Neural cell (in vitro differentiated cells): ENCODE results near the gene PYGM. TPM values are rescaled to one million over a fixed set of nuclear protein-coding genes. Genes with fewer than 3 reads are reported as not detected.
A peak's percentile ranks its signal among the peaks of the same experiment; 100 is the strongest.

Source experiments
- H2AFZ ChIP-seq: fragments of 200-600, 300-800 bp; sonication (generic), shearing (Covaris generic); 2 replicates; pipeline ENCODE4 v1.6.0; 2014; ENCODE audit warnings: low read depth, mild to moderate bottlenecking, antibody characterized with exemption, low read length, moderate library complexity
- H3F3A ChIP-seq: fragments of 200-600 bp; shearing (Covaris generic); 2 replicates; pipeline ENCODE4 v1.6.1; 2016; ENCODE audit warnings: mild to moderate bottlenecking, moderate library complexity, mixed read lengths, antibody characterized with exemption, low read length; ENCODE audit not compliant: insufficient read depth, poor library complexity, severe bottlenecking
- H3K27ac ChIP-seq: fragments of 200-600, 300-800 bp; sonication (generic), shearing (Covaris generic); 2 replicates; pipeline ENCODE4 v1.5.1; 2014; ENCODE audit warnings: mild to moderate bottlenecking, low read length, moderate library complexity
- H3K27me3 ChIP-seq: fragments of 300-800, 200-600 bp; sonication (generic), shearing (Covaris generic); 2 replicates; pipeline ENCODE4 v1.6.0; 2014; ENCODE audit warnings: mild to moderate bottlenecking, low read depth, low read length, moderate library complexity; ENCODE audit not compliant: insufficient read depth
- H3K36me3 ChIP-seq: fragments of 300-800, 200-600 bp; sonication (generic), shearing (Covaris generic); 2 replicates; pipeline ENCODE4 v1.5.1; 2014; ENCODE audit warnings: mild to moderate bottlenecking, antibody characterized with exemption, low read length, moderate library complexity; ENCODE audit not compliant: insufficient read depth
- H3K4me2 ChIP-seq: fragments of 300-800, 200-600 bp; sonication (generic), shearing (Covaris generic); 2 replicates; pipeline ENCODE4 v1.6.0; 2014; ENCODE audit warnings: mild to moderate bottlenecking, low read length
- H3K4me3 ChIP-seq: fragments of 300-800, 200-600 bp; sonication (generic), shearing (Covaris generic); 2 replicates; pipeline ENCODE4 v1.5.1; 2014; ENCODE audit warnings: mild to moderate bottlenecking, low read length, moderate library complexity
- H3K79me2 ChIP-seq: fragments of 200-600 bp; shearing (Covaris generic); replicated peaks from 2 replicates; pipeline ENCODE4 v1.6.0; 2014; ENCODE audit warnings: mild to moderate bottlenecking, low read length, moderate library complexity; ENCODE audit not compliant: insufficient read depth
- H3K9ac ChIP-seq: fragments of 300-800, 200-600 bp; sonication (generic), shearing (Covaris generic); 2 replicates; pipeline ENCODE4 v1.6.1; 2016; ENCODE audit warnings: mild to moderate bottlenecking, low read length, mixed read lengths
- H3K9me2 ChIP-seq: fragments of 200-600 bp; shearing (Covaris generic); 2 replicates; pipeline ENCODE4 v1.6.1; 2016; ENCODE audit warnings: mild to moderate bottlenecking, low read length, mixed read lengths; ENCODE audit not compliant: insufficient read depth
- H3K9me3 ChIP-seq: fragments of 200-600, 300-800 bp; sonication (generic), shearing (Covaris generic); 2 replicates; pipeline ENCODE4 v1.6.1; 2016; ENCODE audit warnings: mild to moderate bottlenecking, mixed run types, low read length, moderate library complexity, mixed read lengths
- H4K20me1 ChIP-seq: fragments of 200-600 bp; shearing (Covaris generic); 2 replicates; pipeline ENCODE4 v1.6.1; 2016; ENCODE audit warnings: mild to moderate bottlenecking, mixed run types; ENCODE audit not compliant: insufficient read depth
- CTCF ChIP-seq: fragments of 450-650 bp; IDR thresholded peaks from 2 replicates; pipeline ENCODE4 v1.5.1; 2014; ENCODE audit warnings: antibody characterized with exemption, mild to moderate bottlenecking, moderate library complexity; ENCODE audit not compliant: poor library complexity, severe bottlenecking
- EP300 ChIP-seq: fragments of 450-650 bp; conservative IDR thresholded peaks from 2 replicates; pipeline ENCODE4 v1.6.1; 2014; ENCODE audit warnings: antibody characterized with exemption, mild to moderate bottlenecking, moderate library complexity; ENCODE audit not compliant: poor library complexity, severe bottlenecking
- EZH2 ChIP-seq: fragments of 200-600, 300-800 bp; shearing (Covaris generic), sonication (generic); IDR thresholded peaks from 2 replicates; pipeline ENCODE4 v1.6.1; 2014; ENCODE audit warnings: antibody characterized with exemption, low read length, borderline replicate concordance, mild to moderate bottlenecking; ENCODE audit not compliant: insufficient read depth, poor library complexity, severe bottlenecking
- MXI1 ChIP-seq: fragments of 450-650 bp; conservative IDR thresholded peaks from 2 replicates; pipeline ENCODE4 v1.6.1; 2014; ENCODE audit warnings: antibody characterized with exemption, mild to moderate bottlenecking; ENCODE audit not compliant: poor library complexity, severe bottlenecking
- POLR2AphosphoS5 ChIP-seq: IDR thresholded peaks from 2 replicates; pipeline ENCODE4 v1.6.1; 2012
- RAD21 ChIP-seq: fragments of 450-650 bp; conservative IDR thresholded peaks from 2 replicates; pipeline ENCODE4 v1.6.1; 2014; ENCODE audit warnings: antibody characterized with exemption, mild to moderate bottlenecking, moderate library complexity
- REST ChIP-seq: IDR thresholded peaks from 2 replicates; pipeline ENCODE4 v1.6.1; 2012; ENCODE audit warnings: borderline replicate concordance
- SMC3 ChIP-seq: fragments of 450-650 bp; conservative IDR thresholded peaks from 2 replicates; pipeline ENCODE4 v1.6.1; 2014; ENCODE audit warnings: antibody characterized with exemption, mild to moderate bottlenecking, moderate library complexity; ENCODE audit not compliant: poor library complexity
- TAF1 ChIP-seq: IDR thresholded peaks from 2 replicates; pipeline ENCODE4 v1.6.1; 2012; ENCODE audit warnings: low read depth
- polyA plus RNA-seq: library from polyadenylated mRNA; depleted of rRNA; stranded (reverse); fragments of >200 nt; gene quantifications from 2 replicates; pipeline ENCODE4 v1.2.3, GENCODE V29; 2014

Gene PYGM
- polyA plus RNA-seq, 1 donor from 2014 or later, result 0.43 TPM

GRCh38 chr11:64721359-64721699, 38.4 kb downstream of the PYGM start:
- no peaks in the 10 kb centered on the region for H3F3A ChIP-seq
- no peaks in the 10 kb centered on the region for H3K9me3 ChIP-seq
- peak overlapping the region; percentile 97 for H3K9ac ChIP-seq
- peak overlapping the region; percentile 96 for H3K27ac ChIP-seq
- H3K9me2 ChIP-seq, result no peaks in the 10 kb centered on the region
- H4K20me1 ChIP-seq, result peaks cover 18% of the 10 kb centered on the region
- peak overlapping the region; percentile 91 for H3K4me3 ChIP-seq
- TF ChIP-seq POLR2AphosphoS5 (no peak), TAF1 (no peak), CTCF (no peak), RAD21 (no peak), EZH2 (no peak), EP300 (no peak), SMC3 (no peak), REST (no peak), MXI1 (no peak)
- no peak overlapping the region for H2AFZ ChIP-seq
- peaks cover 59% of the 10 kb centered on the region for H3K79me2 ChIP-seq
- H3K36me3 ChIP-seq, result no peaks in the 10 kb centered on the region
- H3K4me2 ChIP-seq, result peak overlapping the region; percentile 91
- no peaks in the 10 kb centered on the region for H3K27me3 ChIP-seq

- H3K4me2 ChIP-seq, result peak overlapping the region; percentile 91
- H3K9ac ChIP-seq, result peak overlapping the region; percentile 97
- peaks cover 59% of the 10 kb centered on the region for H3K79me2 ChIP-seq
- H2AFZ ChIP-seq, result no peak overlapping the region
- H3K36me3 ChIP-seq, result no peaks in the 10 kb centered on the region
- H3K27me3 ChIP-seq, result no peaks in the 10 kb centered on the region
- peaks cover 19% of the 10 kb centered on the region for H4K20me1 ChIP-seq
- peak overlapping the region; percentile 91 for H3K4me3 ChIP-seq
- peak overlapping the region; percentile 96 for H3K27ac ChIP-seq
- H3K9me3 ChIP-seq, result no peaks in the 10 kb centered on the region
- TF ChIP-seq MXI1 (no peak), CTCF (no peak), POLR2AphosphoS5 (no peak), REST (no peak), TAF1 (no peak), SMC3 (no peak), EZH2 (no peak)
- no peaks in the 10 kb centered on the region for H3F3A ChIP-seq
- H3K9me2 ChIP-seq, result no peaks in the 10 kb centered on the region
Observed at GRCh38 chr11:64720640-64721358, 39.0 kb downstream of the PYGM start.
